Measurements from ENCODE around the gene CA10.

- no peak for TF ChIP-seq CTCF (IDR thresholded peaks at IDR 0.05; ENCODE audit: extremely low read depth in 1 of 2, insufficient read depth in 1 of 2, low read depth in 1 of 2, low read length in 2 of 2)
- no peak for TF ChIP-seq MYC (IDR thresholded peaks at IDR 0.05; ENCODE audit: low read depth, low read length)
- TF ChIP-seq MAX (IDR thresholded peaks at IDR 0.05; ENCODE audit: insufficient read depth, insufficient read length), result no peak
- no peak for TF ChIP-seq POLR2A (IDR thresholded peaks at IDR 0.05; ENCODE audit: low read depth, low read length)
- no peak for TF ChIP-seq EZH2 (IDR thresholded peaks at IDR 0.05; ENCODE audit: borderline replicate concordance, low read depth, low read length, severe bottlenecking)
Observed at GRCh38 chr17:51850201-51850600, 308.3 kb downstream of the CA10 start.
